ENCODE results near the gene MEIKIN.
"Not testable (repeated sequence)": the region's sequence is repeated elsewhere in the genome, so short reads cannot be mapped to it uniquely, and the experiment has no call there.

Gene MEIKIN

GRCh38 chr5:131899686-131900085, 45.8 kb downstream of the MEIKIN start:
- DNase-seq, result no peak

GRCh38 chr5:131883984-131884383, 61.5 kb downstream of the MEIKIN start:
- no peak for DNase-seq

GRCh38 chr5:131879705-131880104, 65.8 kb downstream of the MEIKIN start:
- DNase-seq, result no peak

- DNase-seq, result no peak
Observed at GRCh38 chr5:131877873-131878272, 67.6 kb downstream of the MEIKIN start.

DNA sequence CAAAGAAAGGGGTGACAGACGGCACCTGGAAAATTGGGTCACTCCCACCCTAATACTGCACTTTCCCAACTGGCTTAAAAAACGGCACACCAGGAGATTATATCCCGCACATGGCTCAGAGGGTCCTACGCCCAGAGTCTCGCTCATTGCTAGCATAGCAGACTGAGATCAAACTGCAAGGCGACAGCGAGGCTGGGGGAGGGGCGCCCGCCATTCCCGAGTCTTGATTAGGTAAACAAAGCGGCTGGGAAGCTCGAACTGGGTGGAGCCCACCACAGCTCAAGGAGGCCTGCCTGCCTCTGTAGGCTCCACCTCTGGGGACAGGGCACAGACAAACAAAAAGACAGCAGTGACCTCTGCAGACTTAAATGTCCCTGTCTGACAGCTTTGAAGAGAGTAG, 74.2 kb downstream of the MEIKIN start:
- not testable (repeated sequence) for DNase-seq

GRCh38 chr5:131867524-131867923, 77.9 kb downstream of the MEIKIN start:
- DNase-seq, result no peak

- DNase-seq, result no peak
Observed at GRCh38 chr5:131863700-131864099, 81.8 kb downstream of the MEIKIN start.

DNA sequence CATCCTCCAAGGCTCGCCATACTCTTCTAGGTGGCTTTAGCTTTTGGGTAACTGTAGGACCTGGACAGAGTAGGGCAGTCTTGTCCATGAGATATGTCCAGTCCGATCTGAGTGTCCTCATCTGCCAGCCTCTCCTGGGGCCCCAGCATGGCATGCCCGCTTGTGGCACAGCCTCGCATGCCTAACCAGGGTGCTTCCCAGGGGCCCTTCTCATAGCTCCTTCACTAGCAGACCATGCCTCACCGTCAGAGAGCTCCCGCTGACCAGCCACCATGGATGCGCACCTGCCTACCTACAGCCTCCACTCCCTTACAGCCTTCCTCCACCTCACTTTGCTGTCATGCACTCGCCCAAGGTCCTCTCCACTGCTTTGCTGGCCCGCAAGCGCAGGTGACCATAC, 88.1 kb downstream of the MEIKIN start:
- no peak for DNase-seq

DNA sequence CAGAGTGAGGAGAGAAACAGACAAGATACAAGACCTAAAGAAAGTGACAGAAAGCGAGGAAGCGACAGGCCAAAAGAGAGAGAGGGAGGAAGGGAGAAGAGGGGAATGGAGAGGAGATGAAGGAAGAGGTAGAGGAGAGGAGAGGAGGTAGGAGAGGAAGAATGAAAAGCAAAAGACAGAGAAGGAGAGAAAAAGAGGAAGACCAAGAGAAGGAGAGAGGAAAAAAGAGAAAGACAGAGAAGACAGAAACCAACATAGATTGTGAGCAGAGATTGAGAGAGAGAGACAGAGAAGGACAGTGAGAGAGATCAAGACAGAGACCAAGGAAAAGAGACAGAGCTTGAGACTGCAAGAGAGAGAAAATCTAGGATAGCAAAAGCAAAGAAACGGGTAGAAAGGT, 90.0 kb downstream of the MEIKIN start:
- DNase-seq, result no peak

DNA sequence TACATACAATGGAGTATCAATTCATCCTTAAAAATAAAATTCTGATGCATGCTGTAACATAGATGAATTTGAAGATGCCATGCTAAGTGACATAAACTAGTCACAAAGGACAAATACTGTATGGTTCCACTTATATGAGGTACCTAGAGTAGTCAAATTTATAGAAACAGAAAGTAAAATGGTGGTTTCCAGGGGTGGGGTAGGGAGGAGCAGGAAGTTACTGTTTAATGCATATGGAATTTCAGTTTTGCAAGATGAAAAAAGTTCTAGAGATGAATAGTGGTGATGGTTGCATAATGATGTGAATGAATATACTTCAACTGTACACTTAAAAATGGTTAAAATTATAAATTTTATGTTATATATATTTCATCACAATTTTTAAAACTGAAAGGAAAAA, 91.3 kb downstream of the MEIKIN start:
- DNase-seq, result no peak

DNA sequence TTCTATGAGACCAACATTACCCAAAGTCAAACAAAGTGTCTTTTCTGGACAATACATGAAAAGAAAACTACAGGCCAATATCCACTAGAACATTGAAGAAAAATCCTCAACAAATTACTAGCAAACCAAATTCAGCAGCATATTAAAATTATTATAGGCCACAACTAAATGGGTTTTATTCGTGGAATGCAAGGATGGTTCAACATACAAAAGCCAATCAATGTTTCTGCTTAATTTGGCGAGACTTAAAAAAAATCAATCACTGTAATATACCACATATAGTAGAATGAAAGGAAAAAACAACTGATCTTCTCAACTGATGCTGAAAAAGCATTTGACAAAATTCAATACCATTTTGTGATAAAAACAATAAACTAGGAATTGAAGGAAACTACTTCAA, 96.8 kb downstream of the MEIKIN start:
- no peak for DNase-seq

GRCh38 chr5:131846536-131846935, 98.9 kb downstream of the MEIKIN start:
- DNase-seq, result no peak

GRCh38 chr5:131845828-131846227, 99.6 kb downstream of the MEIKIN start:
- no peak for DNase-seq

DNA sequence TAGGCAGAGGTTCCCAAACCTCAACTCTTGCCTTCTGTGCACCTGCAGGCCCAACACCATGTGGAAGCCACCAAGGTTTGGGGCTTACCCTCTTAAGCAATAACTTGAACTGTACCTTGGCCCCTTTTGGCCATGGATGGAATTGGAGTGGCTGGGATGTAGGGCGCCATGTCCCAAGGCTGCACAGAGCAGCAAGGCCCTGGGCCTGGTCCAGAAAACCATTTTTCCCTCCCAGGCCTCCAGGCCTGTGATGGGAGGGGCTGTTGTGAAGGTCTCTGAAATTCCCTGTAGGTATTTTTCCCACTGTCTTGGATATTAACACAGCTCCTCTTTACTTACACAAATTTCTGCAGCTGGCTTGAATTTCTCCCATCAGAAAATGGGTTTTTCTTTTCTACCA, 102.5 kb downstream of the MEIKIN start:
- DNase-seq, result not testable (repeated sequence)

- not testable (repeated sequence) for DNase-seq
Observed at GRCh38 chr5:131832702-131833101, 112.8 kb downstream of the MEIKIN start.

DNA sequence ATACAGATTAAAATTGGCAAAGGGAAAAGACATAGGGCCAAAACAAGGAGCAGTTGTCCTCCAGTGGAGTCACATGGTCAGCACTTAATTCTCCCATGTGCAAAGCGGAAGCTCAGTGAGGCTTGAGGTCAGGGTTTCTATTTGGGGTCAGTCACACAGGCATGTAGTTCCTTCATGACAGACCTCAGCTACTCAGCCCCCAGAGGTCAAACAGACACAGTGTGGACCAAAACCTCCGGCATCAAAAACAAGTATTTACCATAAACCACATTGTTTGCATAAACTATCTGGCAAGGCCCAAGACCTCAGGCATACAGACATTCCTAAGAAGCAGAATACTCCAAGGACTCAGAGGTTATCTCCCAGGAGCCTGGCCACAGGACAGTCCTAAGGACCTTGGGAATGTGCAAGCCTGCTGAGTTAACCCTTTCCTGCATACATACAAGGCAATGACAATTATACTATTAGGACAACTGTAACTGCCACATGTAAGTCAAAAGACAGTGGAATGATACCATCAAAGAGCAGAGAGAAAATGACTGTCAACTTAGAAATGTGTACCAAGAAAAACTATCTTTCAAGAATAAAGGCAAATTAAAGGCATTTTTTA, 120.0 kb downstream of the MEIKIN start:
- DNase-seq, result no peak

DNA sequence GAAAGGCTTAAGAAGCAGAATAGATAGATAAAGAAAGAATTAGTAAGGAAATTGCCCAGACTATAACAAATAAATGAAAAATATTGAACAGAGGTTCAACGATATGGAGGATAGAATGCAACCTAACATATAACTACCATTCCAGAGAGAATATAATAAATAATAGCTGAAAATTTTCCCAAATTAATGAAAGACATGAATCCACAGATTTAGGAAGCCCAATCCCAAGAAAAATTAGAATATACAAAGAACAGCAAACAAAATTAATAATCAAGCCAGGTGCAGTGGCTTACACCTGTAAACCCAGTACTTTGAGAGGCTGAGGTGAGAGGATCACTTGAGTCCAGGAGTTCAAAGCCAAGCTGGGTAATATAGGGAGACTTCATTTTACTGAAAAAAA, 120.8 kb downstream of the MEIKIN start:
- no peak for DNase-seq

DNA sequence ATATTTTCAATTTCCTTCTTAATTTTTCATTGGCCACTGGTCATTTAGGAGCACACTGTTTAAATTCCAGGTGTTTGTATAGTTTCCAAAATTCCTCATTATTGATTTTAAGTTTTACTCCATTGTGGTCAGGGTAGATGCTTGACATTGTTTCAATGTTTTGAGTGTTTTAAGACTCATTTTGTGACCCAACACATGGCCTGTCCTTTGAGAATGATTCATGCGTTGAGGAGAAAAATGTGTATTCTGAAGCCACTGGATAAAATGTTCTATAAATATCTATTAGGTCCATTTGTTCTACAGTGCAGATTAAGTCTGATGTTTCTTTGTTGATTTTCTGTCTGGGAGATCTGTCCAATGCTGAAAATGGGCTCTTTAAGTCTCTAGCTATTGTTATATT, 124.2 kb downstream of the MEIKIN start:
- no peak for DNase-seq

- no peak for DNase-seq
Observed at GRCh38 chr5:131818001-131818724, 127.3 kb downstream of the MEIKIN start.

DNA sequence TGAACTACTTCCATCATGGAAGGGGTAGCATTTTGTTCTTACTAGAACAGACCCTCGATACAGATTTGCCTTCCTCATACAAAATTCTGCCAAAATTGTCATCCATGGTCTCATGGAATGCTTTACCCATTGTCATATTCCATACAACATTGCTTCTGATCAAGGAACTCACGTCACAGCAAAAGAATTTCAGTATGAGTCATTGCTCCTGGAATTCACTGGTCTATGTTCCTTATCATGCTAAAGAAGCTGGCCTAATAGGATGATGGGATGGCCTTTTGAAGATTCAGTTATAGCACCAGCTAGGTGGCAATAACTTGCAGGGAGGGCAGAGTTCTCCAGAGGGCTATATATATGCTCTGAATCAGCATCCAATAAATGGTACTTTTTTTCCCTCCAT, 130.5 kb downstream of the MEIKIN start:
- no peak for DNase-seq

- DNase-seq, result no peak
Observed at GRCh38 chr5:131812371-131813160, 132.9 kb downstream of the MEIKIN start.

GRCh38 chr5:131810510-131811249, 134.8 kb downstream of the MEIKIN start:
- DNase-seq, result no peak
